PC-9 (cell line): ENCODE measurements around the gene ERCC5. TPM values are rescaled to one million over a fixed set of nuclear protein-coding genes. Genes with fewer than 3 reads are reported as not detected.

Experiments used
- BruUV-seq: library from RNA; stranded (reverse); fragments of 400-500 nt; replicated peaks from 2 replicates; lab custom pipeline; 2021; lab: Mats Ljungman, UMichigan
- CTCF ChIA-PET: fragments of 300-600 bp; sonication (Branson Sonifier 250); formaldehyde crosslinking; loops from one replicate; lab custom pipeline; 2022; ENCODE audit warnings: antibody characterized with exemption; lab: Charles Lee
- POLR2A ChIA-PET: fragments of 300-600 bp; sonication (Branson Sonifier 250); formaldehyde crosslinking; loops from one replicate; lab custom pipeline; 2022; ENCODE audit warnings: antibody characterized with exemption; ENCODE audit not compliant: unreplicated experiment; lab: Charles Lee
- DNase-seq, 2 experiments: peaks; one replicate each; pipeline versions ENCODE4 v3.0.0 to v3.0.0-alpha.2; 2015 to 2022; ENCODE audit warnings: mixed read lengths in 1 of 2
- H2AFZ ChIP-seq: fragments of 200-600 bp; sonication (generic); 2 replicates; pipeline ENCODE4 v1.8.1; 2017; ENCODE audit warnings: antibody characterized with exemption
- H3F3A ChIP-seq: fragments of 200-600 bp; sonication (generic); 2 replicates; pipeline ENCODE4 v1.8.1; 2017; ENCODE audit warnings: antibody characterized with exemption, mild to moderate bottlenecking, low read depth; ENCODE audit not compliant: insufficient read depth
- H3K27ac ChIP-seq: fragments of 200-600 bp; sonication (generic); 2 replicates; pipeline ENCODE4 v1.6.1; 2016; ENCODE audit warnings: mixed run types
- H3K27me3 ChIP-seq: fragments of 200-600 bp; sonication (generic); 2 replicates; pipeline ENCODE4 v1.6.1; 2016; ENCODE audit warnings: low read depth, mixed run types; ENCODE audit not compliant: insufficient read depth
- H3K36me3 ChIP-seq: fragments of 200-600 bp; sonication (generic); 2 replicates; pipeline ENCODE4 v1.6.1; 2016; ENCODE audit warnings: low read depth, mixed run types
- H3K4me1 ChIP-seq: fragments of 200-600 bp; sonication (generic); replicated peaks from 2 replicates; pipeline ENCODE4 v1.6.1; 2016; ENCODE audit warnings: mixed run types; ENCODE audit not compliant: insufficient read depth
- H3K4me2 ChIP-seq: fragments of 200-600 bp; sonication (generic); 2 replicates; pipeline ENCODE4 v1.6.1; 2017; ENCODE audit warnings: mixed run types
- H3K4me3 ChIP-seq: fragments of 200-600 bp; sonication (generic); 2 replicates; pipeline ENCODE4 v1.6.1; 2016; ENCODE audit warnings: mixed run types
- H3K79me2 ChIP-seq: fragments of 200-600 bp; sonication (generic); 2 replicates; pipeline ENCODE4 v1.6.1; 2017; ENCODE audit warnings: low read depth, mixed run types
- H3K9me2 ChIP-seq: fragments of 200-600 bp; sonication (generic); 2 replicates; pipeline ENCODE4 v1.8.1; 2017; ENCODE audit warnings: mild to moderate bottlenecking; ENCODE audit not compliant: insufficient read depth
- H3K9me3 ChIP-seq: fragments of 200-600 bp; sonication (generic); 2 replicates; pipeline ENCODE4 v1.8.1; 2016; ENCODE audit warnings: low read depth; ENCODE audit not compliant: insufficient read depth
- H4K20me1 ChIP-seq: fragments of 200-600 bp; sonication (generic); 2 replicates; pipeline ENCODE4 v1.8.1; 2017; ENCODE audit not compliant: insufficient read depth
- CTCF ChIP-seq: fragments of 200-600 bp; sonication (generic); conservative IDR thresholded peaks from 2 replicates; pipeline ENCODE4 v1.6.1; 2017; ENCODE audit warnings: mixed run types, antibody characterized with exemption, mild to moderate bottlenecking, moderate library complexity
- EZH2 ChIP-seq: fragments of 200-600 bp; sonication (generic); IDR thresholded peaks from 2 replicates; pipeline ENCODE4 v1.8.0; 2017; ENCODE audit warnings: antibody characterized with exemption, low read depth
- intact Hi-C: fragments of 100-400 bp; cut with micrococcal nuclease; formaldehyde crosslinking; loops from one replicate; pipeline ENCODE4 v1.10.0; 2022; ENCODE audit not compliant: unreplicated experiment
- total RNA-seq: library from RNA; stranded (reverse); gene quantifications from 2 replicates; pipeline ENCODE4 v1.2.3, GENCODE V29; 2021

ERCC5 gene
- total RNA-seq, 1 experiment from 2014 or later = 33.9 TPM

- Histone ChIP-seq H3F3A (no peaks in the 10 kb centered on the region), H3K4me3 (no peak overlapping the region), H3K9me2 (no peaks in the 10 kb centered on the region), H3K27me3 (no peaks in the 10 kb centered on the region), H3K4me1 (0 out of 2 replicates have a peak, but pooled peaks cover under 1% of the 10 kb centered on the region), H3K9me3 (no peaks in the 10 kb centered on the region), H3K4me2 (no peak overlapping the region), H3K79me2 (no peaks in the 10 kb centered on the region), H3K27ac (no peak overlapping the region), H3K36me3 (peaks cover 25% of the 10 kb centered on the region), H2AFZ (no peak overlapping the region), H4K20me1 (no peaks in the 10 kb centered on the region)
- no peak for TF ChIP-seq CTCF
- no peak for TF ChIP-seq EZH2
- ChIA-PET POLR2A (no interaction called here), CTCF (no interaction called here)
- DNase-seq = no peak
- intact Hi-C loops = no loop called here
- no TSS peak for BruUV-seq
Measured at GRCh38 chr13:102878481-102878880, 32.6 kb downstream of the ERCC5 start.

GRCh38 chr13:102879793-102880499, 34.1 kb downstream of the ERCC5 start:
- Histone ChIP-seq H3F3A (no peaks in the 10 kb centered on the region), H3K79me2 (no peaks in the 10 kb centered on the region), H3K4me3 (no peak overlapping the region), H3K27ac (no peak overlapping the region), H4K20me1 (no peaks in the 10 kb centered on the region), H3K4me1 (no peaks in the 10 kb centered on the region), H3K4me2 (no peak overlapping the region), H3K9me3 (no peaks in the 10 kb centered on the region), H3K27me3 (no peaks in the 10 kb centered on the region), H3K9me2 (0 out of 2 replicates have a peak, but pooled peaks cover 3% of the 10 kb centered on the region), H2AFZ (no peak overlapping the region), H3K36me3 (peaks cover 12% of the 10 kb centered on the region)
- TF ChIP-seq EZH2 (no peak), CTCF (no peak)
- intact Hi-C loops = no loop called here
- ChIA-PET CTCF (no interaction called here), POLR2A (interaction anchor here (0.6 kb wide), 1 partner anchor 1248 kb away, joined by 3 read pairs; no protein-coding TSS in a partner anchor)
- no peak for DNase-seq
- BruUV-seq = no TSS peak

GRCh38 chr13:102881819-102882686, 36.2 kb downstream of the ERCC5 start:
- H2AFZ ChIP-seq = no peak overlapping the region

More at GRCh38 chr13:102881819-102882686, 36.2 kb downstream of the ERCC5 start:
- no peak for DNase-seq
- intact Hi-C loops = no loop called here
- no peak overlapping the region for H3K4me3 ChIP-seq
- H3K9me3 ChIP-seq = no peaks in the 10 kb centered on the region
- H3K79me2 ChIP-seq = no peaks in the 10 kb centered on the region
- H3K4me1 ChIP-seq = no peaks in the 10 kb centered on the region
- no peaks in the 10 kb centered on the region for H3F3A ChIP-seq
- ChIA-PET CTCF (no interaction called here), POLR2A (interaction anchor here (0.8 kb wide), 1 partner anchor 1554 kb away, joined by 10 read pairs; no protein-coding TSS in a partner anchor)
- no TSS peak for BruUV-seq
- 0 out of 2 replicates have a peak, but pooled peaks cover 3% of the 10 kb centered on the region for H3K9me2 ChIP-seq
- H3K27me3 ChIP-seq = no peaks in the 10 kb centered on the region
- no peak overlapping the region for H3K4me2 ChIP-seq
- H4K20me1 ChIP-seq = no peaks in the 10 kb centered on the region
- TF ChIP-seq CTCF = no peak
- no peak for TF ChIP-seq EZH2
- H3K27ac ChIP-seq = no peak overlapping the region
- H3K36me3 ChIP-seq = no peaks in the 10 kb centered on the region
